DMS 273 (cell line): ENCODE measurements around the gene CAMK1G.

Source experiments
- DNase-seq: peaks from one replicate; lab custom pipeline; 2025; ENCODE audit not compliant: unreplicated experiment; lab: John Stamatoyannopoulos, UW

CAMK1G gene

DNA sequence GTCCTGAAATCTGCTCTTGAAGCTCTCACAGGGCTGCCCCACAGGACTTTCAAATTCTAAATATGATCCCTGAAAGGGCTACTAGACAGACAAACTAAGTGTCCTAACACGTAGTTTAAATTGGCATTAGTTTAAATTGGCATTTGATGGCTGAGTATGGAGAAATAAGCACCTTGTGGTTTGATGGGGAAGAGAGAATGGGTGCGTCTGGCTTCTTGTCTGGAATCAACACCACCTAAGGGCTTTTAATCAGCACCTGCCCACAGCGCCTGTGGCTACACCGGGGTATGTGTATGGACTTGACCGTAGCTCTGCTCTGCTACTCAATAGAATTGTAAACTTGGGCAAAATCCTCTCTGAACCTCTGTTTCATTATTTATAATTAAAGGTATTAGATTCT, 74.4 kb downstream of the CAMK1G start:
- no peak for DNase-seq

DNA sequence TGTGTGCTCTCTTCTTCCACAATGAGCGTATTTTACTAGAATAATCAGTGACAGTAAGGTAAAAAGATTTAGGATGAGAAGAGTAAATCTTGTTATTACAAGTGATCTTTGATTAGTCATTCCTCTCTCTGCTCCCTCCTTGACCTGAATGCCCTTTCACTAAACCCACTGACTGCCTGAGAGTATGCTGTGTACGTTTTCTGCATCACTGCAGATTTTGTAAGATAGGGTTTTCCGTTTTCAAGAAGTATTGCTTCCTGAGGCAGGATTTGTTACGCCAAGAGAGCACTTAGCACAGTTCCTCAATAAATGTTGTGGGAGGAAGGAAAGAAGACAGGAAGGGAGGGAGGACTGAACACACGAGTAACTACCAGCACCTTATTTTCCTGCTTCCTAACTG, 76.4 kb downstream of the CAMK1G start:
- DNase-seq: no peak

DNA sequence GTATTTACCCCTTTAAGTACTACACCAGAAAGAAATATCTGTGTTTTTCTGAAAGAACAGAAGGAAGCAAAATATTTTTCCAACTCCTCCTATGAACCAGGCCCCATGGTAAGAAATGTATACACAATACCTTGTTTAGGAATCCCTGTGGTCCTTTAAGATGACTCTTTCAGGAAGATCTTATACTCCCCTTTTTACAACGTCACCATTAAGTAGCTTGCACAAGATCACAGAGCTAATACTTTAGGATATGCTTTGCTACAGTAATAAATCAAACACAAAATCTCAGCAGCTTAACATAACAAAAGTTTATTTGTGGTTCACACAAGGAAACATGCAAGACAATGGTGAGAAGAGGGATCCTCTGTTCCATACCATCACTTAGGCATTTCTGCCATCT, 77.6 kb downstream of the CAMK1G start:
- no peak for DNase-seq

DNA sequence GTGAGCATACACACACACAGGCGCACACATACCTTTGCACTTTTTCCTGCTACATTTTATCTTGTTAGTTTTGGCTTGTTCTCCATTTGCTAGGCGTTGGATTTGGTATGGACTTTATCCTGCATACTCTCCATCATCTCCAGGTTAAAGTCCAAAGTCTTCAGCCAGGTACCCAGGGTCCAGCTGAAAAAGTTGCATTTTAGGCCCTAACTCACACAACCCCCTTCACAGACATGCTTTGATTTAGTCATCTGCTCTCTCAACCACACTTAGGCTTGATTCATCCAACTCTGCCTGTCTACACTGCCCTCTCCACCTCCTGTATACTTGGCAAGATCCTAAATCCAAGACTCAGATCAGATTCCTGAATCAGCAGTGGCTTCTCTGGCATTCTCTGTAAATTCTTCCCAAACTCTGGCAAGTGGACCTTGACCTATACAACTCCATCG, 79.4 kb downstream of the CAMK1G start:
- DNase-seq: no peak
